C1 segment of cervical spinal cord (tissue), 14 donors: ENCODE measurements around the gene ALG8.
"Not testable (repeated sequence)": the region's sequence is repeated elsewhere in the genome, so short reads cannot be mapped to it uniquely, and the experiment has no call there.

Source experiments
- DNase-seq, 14 donors: peaks; one replicate each; lab custom pipeline; 2025; lab: John Stamatoyannopoulos, UW

Gene ALG8

GRCh38 chr11:78100676-78101472 lies 38.6 kb downstream of the ALG8 start:
- DNase-seq, result peak in 5 of 14 donors; percentile 1 to 87 (median 6)

- peak in 1 of 14 donors; percentile 87 for DNase-seq
Measured at GRCh38 chr11:78100261-78100660, 39.2 kb downstream of the ALG8 start.

GRCh38 chr11:78099666-78100065 lies 39.8 kb downstream of the ALG8 start:
- DNase-seq, result peak in 1 of 14 donors; percentile 65

- no peak for DNase-seq
Measured at GRCh38 chr11:78097666-78098385, 41.6 kb downstream of the ALG8 start.

GRCh38 chr11:78094250-78094649 lies 45.2 kb downstream of the ALG8 start:
- no peak for DNase-seq

GRCh38 chr11:78086521-78087074 lies 52.8 kb downstream of the ALG8 start:
- DNase-seq, result not testable (repeated sequence)

GRCh38 chr11:78085972-78086371 lies 53.5 kb downstream of the ALG8 start:
- DNase-seq, result no peak

- not testable (repeated sequence) for DNase-seq
Measured at GRCh38 chr11:78084506-78084905, 54.9 kb downstream of the ALG8 start.

GRCh38 chr11:78083021-78083420 lies 56.4 kb downstream of the ALG8 start:
- no peak for DNase-seq

- no peak for DNase-seq
Measured at GRCh38 chr11:78082146-78082545, 57.3 kb downstream of the ALG8 start.

GRCh38 chr11:78081583-78081982 lies 57.8 kb downstream of the ALG8 start:
- DNase-seq, result no peak

- DNase-seq, result no peak
Measured at GRCh38 chr11:78080818-78081495, 58.5 kb downstream of the ALG8 start.

- DNase-seq, result no peak
Measured at GRCh38 chr11:78080084-78080817, 59.2 kb downstream of the ALG8 start.

GRCh38 chr11:78079232-78080083 lies 60.0 kb downstream of the ALG8 start, which contains the start of gene NDUFC2:
TSS of gene NDUFC2 (minus strand) at chr11:78079862. CDS start at chr11:78079744, 118 bp downstream.
- peak; percentile 20 to 82 (median 70) for DNase-seq

- no peak for DNase-seq
Measured at GRCh38 chr11:78078218-78079167, 60.9 kb downstream of the ALG8 start.

- not testable (repeated sequence) for DNase-seq
Measured at GRCh38 chr11:78077592-78077991, 61.8 kb downstream of the ALG8 start.

- DNase-seq, result no peak
Measured at GRCh38 chr11:78076733-78077403, 62.6 kb downstream of the ALG8 start.

GRCh38 chr11:78074756-78075155 lies 64.7 kb downstream of the ALG8 start:
- DNase-seq, result no peak
